ENCODE results near the gene TTLL3. TPM values are rescaled to one million over a fixed set of nuclear protein-coding genes. Genes with fewer than 3 reads are reported as not detected.

The TTLL3 gene
- polyA plus RNA-seq, 1 of the 3 experiments (the other 2 are of a cell fraction): 41.6 TPM

DNA sequence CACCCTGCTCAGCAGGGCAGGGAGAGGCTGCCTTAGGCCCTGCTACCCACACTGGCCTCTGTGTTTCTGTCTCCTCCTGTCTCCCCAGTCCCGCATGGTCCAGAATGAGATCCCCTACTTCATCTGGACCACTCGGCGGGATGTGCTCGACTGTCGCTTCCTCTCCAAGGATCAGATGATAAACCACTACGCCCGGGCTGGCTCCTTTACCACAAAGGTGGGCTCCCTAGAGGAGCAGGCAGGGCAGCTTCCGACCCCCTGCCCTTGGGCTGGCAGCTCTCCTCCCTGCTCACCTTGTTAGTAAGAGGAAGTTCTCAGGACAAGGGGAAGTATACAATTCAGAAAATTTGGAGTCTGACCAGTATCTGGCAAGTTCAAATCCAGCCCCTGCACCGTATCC lies 5.9 kb downstream of the TTLL3 start:
- no peak for TF ChIP-seq FOSL2 (IDR thresholded peaks at IDR 0.05; ENCODE audit: borderline replicate concordance, low read depth)
- TF ChIP-seq RXRA (IDR thresholded peaks at IDR 0.05; ENCODE audit: borderline replicate concordance, low read depth): no peak
- 90% methylated on average over 6 of the region's 9 CpGs for WGBS (ENCODE audit: low lambda C conversion rate)
- POLR2A ChIA-PET: no interaction called here

DNA sequence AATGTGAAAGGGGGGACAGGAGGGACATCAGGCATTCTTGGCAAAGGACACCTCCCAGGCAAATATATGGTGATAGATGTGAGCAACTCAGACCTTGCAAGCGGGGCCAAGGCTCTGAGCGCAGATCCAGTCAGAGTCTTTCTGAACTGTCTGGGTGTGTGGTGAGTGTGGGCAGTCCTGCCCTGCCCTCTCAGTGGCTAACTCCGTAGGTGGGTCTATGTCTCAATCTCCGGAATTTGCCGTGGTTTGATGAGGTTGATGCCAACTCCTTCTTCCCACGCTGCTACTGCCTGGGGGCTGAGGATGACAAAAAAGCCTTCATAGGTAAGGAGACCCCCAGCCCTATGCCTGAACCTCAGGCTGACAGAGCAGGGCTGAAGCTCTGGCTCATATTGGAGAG lies 7.4 kb downstream of the TTLL3 start:
- Histone ChIP-seq H3K4me3 (ENCODE audit: low read depth in 2 of 2, low read length in 1 of 2) (no peak overlapping the region), H3K36me3 (replicated peaks in 1 of 2; ENCODE audit: control insufficient read depth in 1 of 2, insufficient read depth in 2 of 2, low read length in 1 of 2) (peaks cover 0 to 4% of the 10 kb centered on the region in 2 experiments), H3K27ac (ENCODE audit: low read depth in 2 of 2, low read length in 1 of 2) (no peak overlapping the region), H2AFZ (ENCODE audit: low read depth) (no peak overlapping the region), H3K4me2 (no peak overlapping the region), H4K20me1 (ENCODE audit: insufficient read depth) (no peaks in the 10 kb centered on the region), H3F3A (replicated peaks; ENCODE audit: insufficient read depth) (no peaks in the 10 kb centered on the region), H3K4me1 (ENCODE audit: control insufficient read depth in 1 of 2, insufficient read depth in 2 of 2, low read depth in 1 of 2, low read length in 1 of 2) (no peaks in the 10 kb centered on the region), H3K9me3 (no peaks in the 10 kb centered on the region), H3K9me2 (no peaks in the 10 kb centered on the region), H3K27me3 (ENCODE audit: insufficient read depth) (no peaks in the 10 kb centered on the region), H3K79me2 (ENCODE audit: insufficient read depth) (no peaks in the 10 kb centered on the region), H3K9ac (no peak overlapping the region)
- DNase-seq: no peak
- ChIA-PET POLR2A (no interaction called here), CTCF (no interaction called here)
- WGBS (ENCODE audit: low lambda C conversion rate): 96% methylated on average over 6 of the region's 6 CpGs
- TF ChIP-seq RCOR1 (IDR thresholded peaks at IDR 0.05; ENCODE audit: low read length): no peak
- TF ChIP-seq, protein P1, sequence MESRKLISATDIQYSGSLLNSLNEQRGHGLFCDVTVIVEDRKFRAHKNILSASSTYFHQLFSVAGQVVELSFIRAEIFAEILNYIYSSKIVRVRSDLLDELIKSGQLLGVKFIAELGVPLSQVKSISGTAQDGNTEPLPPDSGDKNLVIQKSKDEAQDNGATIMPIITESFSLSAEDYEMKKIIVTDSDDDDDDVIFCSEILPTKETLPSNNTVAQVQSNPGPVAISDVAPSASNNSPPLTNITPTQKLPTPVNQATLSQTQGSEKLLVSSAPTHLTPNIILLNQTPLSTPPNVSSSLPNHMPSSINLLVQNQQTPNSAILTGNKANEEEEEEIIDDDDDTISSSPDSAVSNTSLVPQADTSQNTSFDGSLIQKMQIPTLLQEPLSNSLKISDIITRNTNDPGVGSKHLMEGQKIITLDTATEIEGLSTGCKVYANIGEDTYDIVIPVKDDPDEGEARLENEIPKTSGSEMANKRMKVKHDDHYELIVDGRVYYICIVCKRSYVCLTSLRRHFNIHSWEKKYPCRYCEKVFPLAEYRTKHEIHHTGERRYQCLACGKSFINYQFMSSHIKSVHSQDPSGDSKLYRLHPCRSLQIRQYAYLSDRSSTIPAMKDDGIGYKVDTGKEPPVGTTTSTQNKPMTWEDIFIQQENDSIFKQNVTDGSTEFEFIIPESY (IDR thresholded peaks at IDR 0.05; ENCODE audit: borderline replicate concordance, low read depth): no peak
- TF ChIP-seq, protein P2, sequence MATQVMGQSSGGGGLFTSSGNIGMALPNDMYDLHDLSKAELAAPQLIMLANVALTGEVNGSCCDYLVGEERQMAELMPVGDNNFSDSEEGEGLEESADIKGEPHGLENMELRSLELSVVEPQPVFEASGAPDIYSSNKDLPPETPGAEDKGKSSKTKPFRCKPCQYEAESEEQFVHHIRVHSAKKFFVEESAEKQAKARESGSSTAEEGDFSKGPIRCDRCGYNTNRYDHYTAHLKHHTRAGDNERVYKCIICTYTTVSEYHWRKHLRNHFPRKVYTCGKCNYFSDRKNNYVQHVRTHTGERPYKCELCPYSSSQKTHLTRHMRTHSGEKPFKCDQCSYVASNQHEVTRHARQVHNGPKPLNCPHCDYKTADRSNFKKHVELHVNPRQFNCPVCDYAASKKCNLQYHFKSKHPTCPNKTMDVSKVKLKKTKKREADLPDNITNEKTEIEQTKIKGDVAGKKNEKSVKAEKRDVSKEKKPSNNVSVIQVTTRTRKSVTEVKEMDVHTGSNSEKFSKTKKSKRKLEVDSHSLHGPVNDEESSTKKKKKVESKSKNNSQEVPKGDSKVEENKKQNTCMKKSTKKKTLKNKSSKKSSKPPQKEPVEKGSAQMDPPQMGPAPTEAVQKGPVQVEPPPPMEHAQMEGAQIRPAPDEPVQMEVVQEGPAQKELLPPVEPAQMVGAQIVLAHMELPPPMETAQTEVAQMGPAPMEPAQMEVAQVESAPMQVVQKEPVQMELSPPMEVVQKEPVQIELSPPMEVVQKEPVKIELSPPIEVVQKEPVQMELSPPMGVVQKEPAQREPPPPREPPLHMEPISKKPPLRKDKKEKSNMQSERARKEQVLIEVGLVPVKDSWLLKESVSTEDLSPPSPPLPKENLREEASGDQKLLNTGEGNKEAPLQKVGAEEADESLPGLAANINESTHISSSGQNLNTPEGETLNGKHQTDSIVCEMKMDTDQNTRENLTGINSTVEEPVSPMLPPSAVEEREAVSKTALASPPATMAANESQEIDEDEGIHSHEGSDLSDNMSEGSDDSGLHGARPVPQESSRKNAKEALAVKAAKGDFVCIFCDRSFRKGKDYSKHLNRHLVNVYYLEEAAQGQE (IDR thresholded peaks at IDR 0.05; ENCODE audit: low read depth, low read length): no peak
- no peak for TF ChIP-seq FOSL2 (IDR thresholded peaks at IDR 0.05; ENCODE audit: borderline replicate concordance, low read depth)
- TF ChIP-seq EP300 (IDR thresholded peaks at IDR 0.05; ENCODE audit: borderline replicate concordance in 1 of 2, low read depth in 1 of 2, low read length in 1 of 2): no peak
- TF ChIP-seq TEAD4 (IDR thresholded peaks at IDR 0.05; ENCODE audit: borderline replicate concordance, insufficient read depth): no peak
- TF ChIP-seq RFX5 (IDR thresholded peaks at IDR 0.05; ENCODE audit: low read length): no peak
- no peak for TF ChIP-seq NRF1 (IDR thresholded peaks at IDR 0.05; ENCODE audit: low read depth, low read length)
- no peak for TF ChIP-seq TCF12 (IDR thresholded peaks at IDR 0.05)
- TF ChIP-seq POLR2AphosphoS5 (IDR thresholded peaks at IDR 0.05; ENCODE audit: low read depth, low read length): no peak
- no peak for TF ChIP-seq SIN3A (IDR thresholded peaks at IDR 0.05; ENCODE audit: borderline replicate concordance, low read depth, low read length)

More for the DNA sequence above, 5.9 kb downstream of the TTLL3 start:
- no peaks in the 10 kb centered on the region for H3K79me2 ChIP-seq (ENCODE audit: insufficient read depth)
- H3K4me3 ChIP-seq (ENCODE audit: low read depth in 2 of 2, low read length in 1 of 2): no peak overlapping the region
- H3K4me1 ChIP-seq (ENCODE audit: control insufficient read depth in 1 of 2, insufficient read depth in 2 of 2, low read depth in 1 of 2, low read length in 1 of 2): peaks cover under 1 to 1% of the 10 kb centered on the region in 2 experiments; a peak in 1 of 4 replicates
- no peaks in the 10 kb centered on the region for H3K9me2 ChIP-seq
- no peak overlapping the region for H3K27ac ChIP-seq (ENCODE audit: low read depth in 2 of 2, low read length in 1 of 2)
- no peak overlapping the region for H2AFZ ChIP-seq (ENCODE audit: low read depth)
- H3K9me3 ChIP-seq: no peaks in the 10 kb centered on the region
- no peaks in the 10 kb centered on the region for H4K20me1 ChIP-seq (ENCODE audit: insufficient read depth)
- no peaks in the 10 kb centered on the region for H3K27me3 ChIP-seq (ENCODE audit: insufficient read depth)
- no peaks in the 10 kb centered on the region for H3F3A ChIP-seq (replicated peaks; ENCODE audit: insufficient read depth)
- H3K36me3 ChIP-seq (replicated peaks in 1 of 2; ENCODE audit: control insufficient read depth in 1 of 2, insufficient read depth in 2 of 2, low read length in 1 of 2): peaks cover 4 to 6% of the 10 kb centered on the region in 2 experiments
- CTCF ChIA-PET: interaction anchor here (0.9 kb wide), 1 partner anchor 8 kb away, joined by 3 read pairs; no protein-coding TSS in a partner anchor
- DNase-seq: no peak
- no peak overlapping the region for H3K9ac ChIP-seq
- no peak overlapping the region for H3K4me2 ChIP-seq
